Activated gamma-delta T cell (primary cell): ENCODE measurements around the gene GMPPB.
A peak's percentile ranks its signal among the peaks of the same experiment; 100 is the strongest.

Source experiments
- DNase-seq: peaks from one replicate; lab custom pipeline; 2025; lab: John Stamatoyannopoulos, UW

The GMPPB gene

GRCh38 chr3:49729966-49730609 is 6.3 kb upstream of the GMPPB start:
- no peak for DNase-seq

GRCh38 chr3:49727924-49728361 is 4.2 kb upstream of the GMPPB start:
- DNase-seq: no peak

DNA sequence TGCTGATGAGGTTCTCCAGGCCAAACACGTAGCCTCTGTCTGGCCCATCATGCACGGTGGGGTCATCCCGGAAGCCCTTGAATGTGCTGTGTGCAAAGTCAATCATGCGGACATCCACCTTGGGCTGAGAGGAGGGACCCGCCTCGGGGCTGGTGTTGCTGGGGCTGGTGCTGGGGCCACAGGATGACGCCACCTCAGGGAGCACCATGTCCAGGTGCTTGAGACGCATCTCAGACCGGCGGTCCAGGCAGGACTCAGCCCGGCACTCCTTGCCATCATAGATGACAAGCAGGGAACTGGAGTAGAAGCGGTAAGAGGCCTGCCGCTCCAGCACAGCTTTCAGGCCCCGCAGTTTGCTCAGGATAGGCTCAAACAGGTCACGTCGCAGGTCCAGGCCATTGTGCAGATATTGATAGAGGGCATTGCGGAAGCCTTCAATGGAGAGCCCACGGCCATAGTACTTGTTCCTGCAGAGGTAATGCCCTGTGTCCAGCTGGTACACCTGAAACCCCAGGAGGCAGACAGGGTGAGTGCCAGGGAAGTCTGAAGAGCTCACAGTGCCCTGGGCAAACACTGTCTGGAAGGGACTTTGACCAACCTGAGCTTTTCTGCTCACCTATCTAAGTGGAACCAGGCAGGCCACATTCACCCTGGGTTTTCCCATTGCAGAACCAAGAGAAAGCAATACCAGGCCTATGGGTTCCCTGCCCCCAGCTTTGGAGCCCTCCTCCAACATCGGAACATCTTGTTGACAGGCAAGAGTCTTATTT is 3.6 kb upstream of the GMPPB start:
- no peak for DNase-seq

GRCh38 chr3:49725906-49726681 is 2.3 kb upstream of the GMPPB start:
- no peak for DNase-seq

DNA sequence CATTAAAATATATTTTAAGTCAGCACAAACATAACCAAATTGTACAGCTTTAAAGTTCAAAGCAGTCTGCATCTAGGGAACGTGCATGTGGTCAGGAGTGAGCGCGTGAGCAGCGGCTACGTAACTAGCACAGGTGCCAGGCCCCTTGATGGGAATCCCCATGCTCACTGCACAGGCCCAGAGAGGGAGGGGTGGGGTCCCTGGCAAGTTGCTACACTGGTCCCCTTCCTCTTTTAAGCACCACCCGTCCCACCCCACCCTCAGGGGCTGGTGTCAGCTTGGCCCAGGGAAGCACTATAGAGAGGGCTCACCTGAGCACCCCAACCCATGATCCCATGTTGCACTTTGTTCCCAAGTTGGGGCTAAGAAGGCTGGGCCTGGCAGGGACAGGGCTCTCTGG is 835 bp upstream of the GMPPB start:
- DNase-seq: no peak

- peak; percentile 21 for DNase-seq
Measured at GRCh38 chr3:49723296-49723627, 489 bp downstream of the GMPPB start.

GRCh38 chr3:49722896-49723295 is 855 bp downstream of the GMPPB start:
- DNase-seq: no peak

DNA sequence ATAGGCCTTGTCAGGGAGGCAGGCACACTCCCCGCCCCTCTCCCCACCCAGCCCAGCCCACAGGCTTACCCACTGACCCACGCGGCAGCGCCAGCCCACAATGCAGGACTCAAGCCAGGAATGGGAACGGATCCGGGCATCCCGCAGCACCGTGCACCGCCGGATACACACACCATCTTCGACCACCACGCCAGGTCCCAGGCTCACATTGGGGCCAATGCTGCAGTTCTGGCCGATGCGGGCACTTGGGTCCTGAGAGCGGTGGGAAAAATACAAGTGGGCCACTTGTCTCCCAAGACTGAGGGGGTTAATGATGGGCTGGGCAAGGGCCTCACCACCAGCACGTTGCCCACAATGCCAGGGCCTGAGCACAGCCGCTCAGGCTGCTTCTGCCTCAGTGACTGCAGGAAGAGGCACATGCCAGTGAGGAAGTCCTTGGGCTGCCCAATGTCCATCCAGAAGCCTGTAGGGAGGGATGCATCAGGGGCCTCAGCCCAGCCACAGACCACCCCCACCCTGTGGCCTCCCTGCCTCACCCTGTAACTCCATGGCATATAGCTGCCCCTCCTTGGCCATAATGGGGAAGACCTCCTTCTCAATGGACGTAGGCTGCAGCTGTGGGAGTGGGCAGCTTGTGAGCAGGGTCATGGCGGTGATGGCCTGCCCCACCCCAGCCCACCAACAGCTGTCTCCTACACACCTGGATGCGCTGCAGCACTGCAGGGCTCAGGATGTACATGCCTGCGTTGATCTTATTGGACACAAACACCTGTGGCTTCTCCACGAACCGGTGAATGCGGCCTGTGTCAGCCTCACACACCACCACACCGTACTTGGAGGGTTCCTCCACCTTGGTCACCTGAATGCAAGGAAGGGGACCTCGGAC is 1.6 kb downstream of the GMPPB start:
- no peak for DNase-seq

GRCh38 chr3:49721596-49721895 is 2.2 kb downstream of the GMPPB start:
- DNase-seq: no peak

DNA sequence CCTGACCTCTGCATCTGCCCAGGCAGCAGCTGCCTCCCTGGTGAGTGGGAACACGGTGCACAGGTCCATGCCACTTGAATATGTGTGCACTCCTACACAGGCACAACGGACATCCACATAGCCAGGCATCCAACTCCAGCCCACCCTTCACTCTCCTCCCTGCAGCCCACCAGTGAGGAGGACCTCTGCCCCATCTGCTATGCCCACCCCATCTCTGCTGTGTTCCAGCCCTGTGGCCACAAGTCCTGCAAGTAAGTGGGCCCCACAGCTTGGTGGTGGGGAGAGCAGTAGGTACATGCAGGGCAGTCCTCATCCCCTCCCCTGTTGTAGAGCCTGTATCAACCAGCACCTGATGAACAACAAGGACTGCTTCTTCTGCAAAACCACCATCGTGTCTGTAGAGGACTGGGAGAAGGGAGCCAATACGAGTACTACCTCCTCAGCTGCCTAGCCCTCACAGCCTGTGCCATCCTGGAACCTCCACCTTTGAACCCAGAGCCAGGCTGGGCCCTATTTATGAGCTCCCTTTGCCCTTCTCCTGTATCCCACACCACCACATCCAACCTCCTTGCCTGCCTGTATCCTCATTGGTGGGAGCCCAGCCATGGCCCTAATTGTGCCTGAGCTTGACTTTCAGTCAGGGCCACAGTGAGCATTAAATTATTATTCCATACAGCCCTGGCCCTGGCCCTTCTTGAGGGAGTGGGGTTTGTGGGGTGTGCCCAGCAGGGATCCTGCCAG is 2.7 kb downstream of the GMPPB start:
- no peak for DNase-seq

- DNase-seq: peak; percentile 78
Measured at GRCh38 chr3:49719214-49719884, 4.4 kb downstream of the GMPPB start, which contains the start of gene AMIGO3. TSS of gene AMIGO3 (minus strand) at chr3:49719684. CDS start at chr3:49719465, 219 bp downstream.

DNA sequence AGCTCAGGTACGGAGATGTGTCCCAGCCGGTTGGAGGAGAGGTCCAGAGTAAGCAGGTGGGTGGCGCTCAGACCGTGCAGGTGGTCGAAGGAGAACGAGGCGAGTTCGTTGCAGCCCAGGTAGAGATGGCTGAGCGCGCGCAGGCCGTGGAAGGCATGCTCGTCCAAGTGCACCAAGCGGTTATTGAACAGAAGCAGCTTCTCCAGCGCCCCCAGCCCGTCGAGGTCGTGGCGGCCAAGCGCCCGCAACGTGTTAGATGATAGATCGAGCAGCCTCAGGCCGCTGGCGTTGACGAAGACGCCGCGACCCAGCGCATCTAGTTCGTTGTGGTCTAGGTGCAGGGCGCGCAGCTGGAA is 4.9 kb downstream of the GMPPB start:
- no peak for DNase-seq

DNA sequence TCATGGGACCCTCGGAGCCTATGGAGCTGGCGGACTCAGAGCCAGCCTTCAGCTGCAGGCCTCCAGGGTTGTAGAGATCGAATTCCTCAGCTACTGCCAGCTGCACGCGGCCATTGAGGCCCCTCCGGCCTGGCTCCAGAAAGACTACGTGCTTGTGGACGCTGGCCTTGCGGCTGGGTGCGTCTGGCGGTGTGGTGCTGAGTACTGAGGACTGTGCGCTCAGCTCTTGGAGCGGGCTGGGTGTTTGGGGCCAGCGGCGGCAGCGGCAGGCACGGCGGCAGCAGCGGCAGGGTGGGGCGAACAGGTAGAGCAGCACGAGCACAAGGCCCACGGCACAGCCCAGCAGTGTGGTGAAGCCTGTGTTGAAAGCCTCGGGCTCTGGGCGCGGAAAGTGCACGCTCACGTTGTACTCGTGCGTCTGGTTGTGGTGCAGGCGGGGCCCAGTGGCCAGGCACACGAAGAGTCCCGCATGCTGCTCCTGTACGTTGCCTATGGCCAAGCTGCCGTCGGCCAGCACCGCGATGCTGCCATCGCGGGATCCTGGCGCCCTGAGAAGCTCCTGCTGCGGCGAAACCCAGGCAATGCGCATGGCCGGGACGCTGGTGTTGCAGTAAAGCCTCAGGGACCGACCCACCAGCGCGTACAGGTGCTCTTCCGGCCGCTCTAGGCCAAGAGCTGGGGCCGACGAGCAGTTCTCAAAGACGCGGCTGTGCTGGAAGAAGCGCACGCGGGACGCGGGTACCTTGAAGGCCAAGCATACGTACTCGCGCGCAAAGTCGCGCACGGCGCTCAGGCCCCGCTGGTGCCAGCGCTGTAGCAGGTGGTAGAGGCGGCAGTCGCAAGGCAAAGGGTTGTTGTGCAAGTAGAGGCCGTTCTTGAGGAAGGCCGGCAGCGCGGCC is 5.5 kb downstream of the GMPPB start:
- no peak for DNase-seq

- DNase-seq: no peak
Measured at GRCh38 chr3:49717211-49717958, 6.4 kb downstream of the GMPPB start.

GRCh38 chr3:49716691-49717210 is 7.0 kb downstream of the GMPPB start:
- no peak for DNase-seq

DNA sequence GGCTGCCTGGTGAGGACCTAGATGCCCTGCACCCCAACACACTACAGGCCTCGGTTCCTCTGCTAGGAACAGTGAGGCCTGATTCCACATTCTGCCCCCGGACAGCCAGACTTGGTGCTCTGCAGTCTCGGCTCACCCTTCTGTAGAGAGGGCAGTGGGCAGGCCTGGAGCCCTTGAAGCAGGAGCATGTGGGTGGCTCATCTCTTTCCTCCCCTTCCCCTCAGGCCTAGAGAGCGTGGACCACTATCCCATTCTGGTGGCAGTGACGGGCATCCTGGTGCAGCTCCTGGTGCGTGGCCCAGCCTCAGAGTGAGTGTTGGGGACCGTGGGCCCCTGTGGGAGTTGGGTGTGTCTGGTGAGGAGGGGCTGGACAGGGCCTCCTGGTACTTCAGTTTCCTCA is 7.6 kb downstream of the GMPPB start:
- DNase-seq: no peak

GRCh38 chr3:49715611-49716121 is 8.1 kb downstream of the GMPPB start:
- no peak for DNase-seq

DNA sequence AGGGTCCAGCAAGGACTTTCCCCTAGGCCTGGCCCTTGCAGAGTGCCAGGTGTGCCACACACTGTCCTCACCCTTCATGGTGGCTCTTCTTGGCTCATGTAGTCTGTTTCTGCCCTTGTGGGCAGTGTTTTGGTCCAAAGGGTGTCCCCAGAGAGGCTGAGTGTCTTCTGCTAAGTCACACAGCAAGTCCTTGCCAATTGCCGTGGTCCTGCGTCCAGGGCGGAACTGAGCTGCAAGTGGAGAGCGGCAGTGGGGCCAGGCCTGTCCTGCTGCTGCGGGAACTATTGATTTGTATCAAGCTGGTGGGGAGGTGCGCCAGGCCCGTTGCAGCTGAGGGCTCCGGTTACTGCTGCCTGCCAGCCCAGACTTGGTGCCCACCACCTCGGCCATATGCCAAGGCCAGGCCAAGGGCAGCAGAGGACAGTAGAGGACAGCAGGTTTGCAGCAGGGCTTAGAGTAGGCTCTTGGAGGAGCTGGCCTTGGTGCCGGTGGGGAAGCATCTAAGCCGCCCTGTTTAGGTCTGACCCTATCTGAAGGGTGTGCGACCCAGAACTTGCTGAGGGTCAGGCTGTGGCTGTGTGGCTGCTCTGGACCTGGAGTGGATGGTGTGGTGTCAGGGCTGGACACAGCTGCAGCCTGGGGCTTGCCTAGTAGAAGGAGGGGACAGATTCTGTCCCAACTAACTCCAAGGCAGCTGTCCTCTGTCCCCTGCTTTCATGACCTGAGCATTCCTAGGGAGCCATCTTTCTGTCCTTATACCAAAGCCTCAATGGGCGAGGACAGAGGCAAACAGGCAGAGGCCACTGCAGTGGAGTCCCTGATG is 8.8 kb downstream of the GMPPB start:
- no peak for DNase-seq
